SIG-M5 treated with dmso at 0.1 percent for 504 hours (cell line): ENCODE data around the gene AGAP9.
"Not testable (repeated sequence)": the region's sequence is repeated elsewhere in the genome, so short reads cannot be mapped to it uniquely, and the experiment has no call there.

ENCODE experiments used
- DNase-seq: peaks from one replicate; lab custom pipeline; 2025; ENCODE audit not compliant: unreplicated experiment; lab: John Stamatoyannopoulos, UW

The AGAP9 gene

GRCh38 chr10:47458466-47459154 is 64.8 kb downstream of the AGAP9 start:
- DNase-seq = no peak

GRCh38 chr10:47457826-47458225 is 65.6 kb downstream of the AGAP9 start:
- no peak for DNase-seq

DNA sequence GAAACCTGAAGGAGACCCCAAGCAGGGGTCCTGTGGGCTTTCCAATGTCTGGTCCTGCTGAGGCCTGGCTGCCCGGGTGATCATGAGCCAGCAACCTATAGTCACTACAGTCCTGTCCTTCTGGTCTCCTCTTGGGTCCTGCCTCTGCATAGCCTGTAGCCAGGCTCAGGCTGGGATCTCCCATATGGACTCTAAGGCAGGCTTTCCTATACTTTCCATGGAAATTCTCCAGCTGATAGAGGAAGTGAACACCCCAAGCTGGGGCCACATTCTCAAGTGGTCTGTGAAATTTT is 66.0 kb downstream of the AGAP9 start:
- DNase-seq = no peak

GRCh38 chr10:47456794-47457527 is 66.5 kb downstream of the AGAP9 start:
- no peak for DNase-seq

- DNase-seq = no peak
These were observed 67.2 kb downstream of the AGAP9 start for GRCh38 chr10:47456079-47456785.

- DNase-seq = not testable (repeated sequence)
These were observed 67.9 kb downstream of the AGAP9 start for GRCh38 chr10:47455350-47456078.

DNA sequence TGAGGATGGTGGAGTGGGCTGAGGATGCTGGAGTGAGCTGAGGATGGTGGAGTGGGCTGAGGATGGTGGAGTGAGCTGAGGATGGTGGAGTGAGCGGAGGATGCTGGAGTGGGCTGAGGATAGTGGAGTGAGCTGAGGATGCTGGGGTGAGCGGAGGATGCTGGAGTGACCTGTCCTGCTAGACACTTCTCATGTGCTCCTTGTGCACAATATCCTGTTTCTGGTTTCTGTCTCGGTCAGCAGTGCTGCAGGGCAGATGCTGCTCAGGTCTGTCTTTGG is 68.7 kb downstream of the AGAP9 start:
- DNase-seq = no peak

DNA sequence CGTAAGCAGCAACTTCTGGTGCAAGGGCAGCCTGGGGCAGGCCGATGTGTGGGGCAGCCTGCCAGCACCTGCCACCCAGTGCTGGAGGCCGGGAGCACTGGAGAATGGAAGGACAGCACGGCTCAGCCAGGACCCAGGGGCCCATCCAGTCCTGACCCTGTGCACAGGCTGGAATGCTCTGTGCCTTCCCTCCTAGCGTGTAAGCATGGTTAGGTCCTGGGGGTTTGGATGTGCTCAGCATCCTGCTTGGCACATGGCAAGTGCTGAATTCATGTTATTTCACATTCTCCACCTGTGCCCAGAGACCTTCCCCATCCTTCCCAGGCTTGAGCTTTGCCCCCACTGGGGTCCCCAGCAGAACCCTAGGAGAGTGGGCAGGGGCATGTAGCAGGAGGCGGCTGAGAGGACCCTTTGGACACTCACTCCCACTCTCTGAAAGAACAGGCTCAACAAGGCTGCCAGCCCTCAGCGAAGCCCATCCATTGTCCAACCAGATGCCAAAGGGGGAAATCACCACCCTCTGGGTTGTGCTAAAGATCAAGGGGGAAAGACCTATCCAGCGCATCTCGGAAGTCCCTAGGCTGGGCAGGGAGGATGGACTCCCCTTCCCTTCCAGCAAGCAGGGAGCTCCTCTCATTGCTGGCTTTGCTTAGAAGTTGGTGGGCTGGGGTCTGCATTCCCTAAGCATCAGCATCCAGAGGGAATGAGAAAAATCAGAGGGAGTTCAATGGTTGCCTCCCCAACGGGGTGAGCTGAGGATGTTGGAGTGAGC is 69.2 kb downstream of the AGAP9 start:
- DNase-seq = no peak

DNA sequence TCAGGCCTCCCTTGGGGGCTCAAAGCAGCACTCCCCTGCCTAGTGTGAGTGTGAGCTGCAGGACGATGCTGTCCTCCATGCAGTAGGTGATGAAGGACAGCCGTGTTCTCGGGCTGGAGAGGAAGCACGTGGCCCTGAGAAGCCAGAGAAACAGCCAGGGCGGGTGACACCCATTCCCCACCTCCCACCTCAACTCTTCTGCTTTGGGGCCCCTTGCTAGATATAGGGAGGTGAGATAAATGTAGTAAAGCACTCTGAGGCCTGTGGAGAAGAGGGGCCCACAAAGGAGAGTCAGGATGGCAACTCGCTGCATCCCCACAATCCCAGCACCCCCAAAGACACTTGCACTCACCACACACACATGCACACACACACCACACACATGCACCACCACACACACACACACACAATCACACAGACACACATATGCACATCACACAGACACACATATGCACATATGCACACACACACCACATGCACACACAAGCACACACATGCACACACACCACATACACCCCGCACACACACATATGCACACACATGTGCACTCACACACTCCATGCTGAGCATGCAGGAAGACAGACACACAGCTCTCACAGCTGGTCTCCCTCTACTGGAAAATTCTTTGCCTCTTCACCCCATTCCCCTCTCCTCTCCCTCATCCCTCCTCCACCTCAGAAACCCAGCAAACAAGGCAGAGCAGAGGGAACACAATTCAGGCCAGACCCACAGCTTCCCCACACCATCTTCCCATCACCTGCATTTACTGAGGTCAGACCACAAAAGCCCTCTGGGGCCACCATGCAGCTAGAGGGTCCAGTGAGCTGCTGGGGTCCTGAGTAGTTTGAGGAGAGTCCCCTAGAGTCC is 70.1 kb downstream of the AGAP9 start:
- DNase-seq = no peak

GRCh38 chr10:47452495-47453140 is 70.8 kb downstream of the AGAP9 start:
- DNase-seq = no peak

- no peak for DNase-seq
These were observed 71.4 kb downstream of the AGAP9 start for GRCh38 chr10:47451998-47452494.
